ENCODE results near the gene SIVA1. TPM values are rescaled to one million over a fixed set of nuclear protein-coding genes. Genes with fewer than 3 reads are reported as not detected.

The SIVA1 gene
- total and polyA plus RNA-seq, 9 of the 15 experiments (the other 6 are each of a cell fraction or from before 2014, with no cell fraction given) = 4.2 to 186 (median 54.2) TPM

DNA sequence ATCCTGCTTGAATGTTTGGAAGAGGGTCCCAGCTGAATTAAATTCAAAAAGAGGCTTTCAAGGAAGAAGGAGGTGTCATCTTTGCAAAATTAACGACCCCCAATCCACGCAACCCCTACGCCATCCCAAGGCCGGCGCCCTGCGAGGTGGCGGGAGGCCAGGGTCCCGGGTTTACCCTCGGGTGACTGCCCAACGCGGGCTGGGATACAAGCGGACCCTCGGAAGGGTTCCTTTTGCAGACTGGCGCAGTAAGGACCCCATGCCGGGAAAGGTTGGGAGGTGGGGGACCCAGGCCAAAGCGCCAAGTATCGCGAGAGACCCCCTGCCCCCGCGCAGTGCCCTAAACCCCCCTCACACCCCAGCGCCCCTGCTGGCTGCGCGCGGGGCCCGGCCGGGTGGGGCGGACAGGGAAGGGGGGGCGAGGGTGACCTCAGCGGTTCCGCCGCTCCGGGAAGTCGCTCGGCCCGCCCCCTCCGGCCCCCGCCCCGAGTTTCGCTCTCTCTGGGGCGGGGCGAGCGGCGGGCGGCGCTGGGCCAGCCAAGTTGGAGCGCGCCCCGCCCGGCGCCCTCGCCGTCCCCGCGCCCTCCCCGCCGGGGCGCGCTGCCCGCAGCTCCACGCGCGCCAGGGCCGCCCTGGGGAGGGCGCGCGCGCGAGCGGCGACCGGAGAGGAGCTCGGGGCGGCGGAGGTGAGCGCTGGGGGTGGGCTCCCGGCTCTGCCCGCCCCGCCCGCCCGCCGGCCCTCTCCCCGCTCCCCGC is 47.2 kb downstream of the SIVA1 start (continued):
- TF ChIP-seq MAFK (IDR thresholded peaks at IDR 0.05; ENCODE audit: low read length) = no peak
- TF ChIP-seq, protein P1, sequence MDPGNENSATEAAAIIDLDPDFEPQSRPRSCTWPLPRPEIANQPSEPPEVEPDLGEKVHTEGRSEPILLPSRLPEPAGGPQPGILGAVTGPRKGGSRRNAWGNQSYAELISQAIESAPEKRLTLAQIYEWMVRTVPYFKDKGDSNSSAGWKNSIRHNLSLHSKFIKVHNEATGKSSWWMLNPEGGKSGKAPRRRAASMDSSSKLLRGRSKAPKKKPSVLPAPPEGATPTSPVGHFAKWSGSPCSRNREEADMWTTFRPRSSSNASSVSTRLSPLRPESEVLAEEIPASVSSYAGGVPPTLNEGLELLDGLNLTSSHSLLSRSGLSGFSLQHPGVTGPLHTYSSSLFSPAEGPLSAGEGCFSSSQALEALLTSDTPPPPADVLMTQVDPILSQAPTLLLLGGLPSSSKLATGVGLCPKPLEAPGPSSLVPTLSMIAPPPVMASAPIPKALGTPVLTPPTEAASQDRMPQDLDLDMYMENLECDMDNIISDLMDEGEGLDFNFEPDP (CRISPR knock-in tag; IDR thresholded peaks at IDR 0.05) = no peak
- TF ChIP-seq, protein P2, sequence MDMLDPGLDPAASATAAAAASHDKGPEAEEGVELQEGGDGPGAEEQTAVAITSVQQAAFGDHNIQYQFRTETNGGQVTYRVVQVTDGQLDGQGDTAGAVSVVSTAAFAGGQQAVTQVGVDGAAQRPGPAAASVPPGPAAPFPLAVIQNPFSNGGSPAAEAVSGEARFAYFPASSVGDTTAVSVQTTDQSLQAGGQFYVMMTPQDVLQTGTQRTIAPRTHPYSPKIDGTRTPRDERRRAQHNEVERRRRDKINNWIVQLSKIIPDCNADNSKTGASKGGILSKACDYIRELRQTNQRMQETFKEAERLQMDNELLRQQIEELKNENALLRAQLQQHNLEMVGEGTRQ (CRISPR knock-in tag; IDR thresholded peaks at IDR 0.05) = no peak
- no peak for TF ChIP-seq ZKSCAN1 (IDR thresholded peaks at IDR 0.05; ENCODE audit: low read depth, low read length)
- TF ChIP-seq C11orf30 (IDR thresholded peaks at IDR 0.05; ENCODE audit: low read depth) = no peak
- peak; percentile 99 for TF ChIP-seq ZBTB7A (IDR thresholded peaks at IDR 0.05; ENCODE audit: borderline replicate concordance, control insufficient read depth, low read depth, low read length)
- no peak for TF ChIP-seq ZFP30 (CRISPR knock-in tag; IDR thresholded peaks at IDR 0.05; ENCODE audit: borderline replicate concordance)
- no peak for TF ChIP-seq ZBED1 (IDR thresholded peaks at IDR 0.05)
- TF ChIP-seq, protein P3, sequence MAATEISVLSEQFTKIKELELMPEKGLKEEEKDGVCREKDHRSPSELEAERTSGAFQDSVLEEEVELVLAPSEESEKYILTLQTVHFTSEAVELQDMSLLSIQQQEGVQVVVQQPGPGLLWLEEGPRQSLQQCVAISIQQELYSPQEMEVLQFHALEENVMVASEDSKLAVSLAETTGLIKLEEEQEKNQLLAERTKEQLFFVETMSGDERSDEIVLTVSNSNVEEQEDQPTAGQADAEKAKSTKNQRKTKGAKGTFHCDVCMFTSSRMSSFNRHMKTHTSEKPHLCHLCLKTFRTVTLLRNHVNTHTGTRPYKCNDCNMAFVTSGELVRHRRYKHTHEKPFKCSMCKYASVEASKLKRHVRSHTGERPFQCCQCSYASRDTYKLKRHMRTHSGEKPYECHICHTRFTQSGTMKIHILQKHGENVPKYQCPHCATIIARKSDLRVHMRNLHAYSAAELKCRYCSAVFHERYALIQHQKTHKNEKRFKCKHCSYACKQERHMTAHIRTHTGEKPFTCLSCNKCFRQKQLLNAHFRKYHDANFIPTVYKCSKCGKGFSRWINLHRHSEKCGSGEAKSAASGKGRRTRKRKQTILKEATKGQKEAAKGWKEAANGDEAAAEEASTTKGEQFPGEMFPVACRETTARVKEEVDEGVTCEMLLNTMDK (IDR thresholded peaks at IDR 0.05; ENCODE audit: borderline replicate concordance, insufficient read depth, low read depth, low read length, poor library complexity, severe bottlenecking) = peak; percentile 93
- no peak; the same call in 1 of the 2 replicates for TF ChIP-seq MYNN (IDR thresholded peaks at IDR 0.05)
- no peak for TF ChIP-seq MYNN (CRISPR knock-in tag; IDR thresholded peaks at IDR 0.05)
- no peak for TF ChIP-seq THRAP3 (IDR thresholded peaks at IDR 0.05; ENCODE audit: borderline replicate concordance)
- no peak for TF ChIP-seq RBM39 (optimal IDR thresholded peaks at IDR 0.05; ENCODE audit: low read depth, low read length)
- TF ChIP-seq RBM25 (IDR thresholded peaks at IDR 0.05; ENCODE audit: low read depth, low read length, severe bottlenecking) = peak; percentile 49
- no peak for TF ChIP-seq MCM7 (IDR thresholded peaks at IDR 0.05)
- TF ChIP-seq, protein P4, sequence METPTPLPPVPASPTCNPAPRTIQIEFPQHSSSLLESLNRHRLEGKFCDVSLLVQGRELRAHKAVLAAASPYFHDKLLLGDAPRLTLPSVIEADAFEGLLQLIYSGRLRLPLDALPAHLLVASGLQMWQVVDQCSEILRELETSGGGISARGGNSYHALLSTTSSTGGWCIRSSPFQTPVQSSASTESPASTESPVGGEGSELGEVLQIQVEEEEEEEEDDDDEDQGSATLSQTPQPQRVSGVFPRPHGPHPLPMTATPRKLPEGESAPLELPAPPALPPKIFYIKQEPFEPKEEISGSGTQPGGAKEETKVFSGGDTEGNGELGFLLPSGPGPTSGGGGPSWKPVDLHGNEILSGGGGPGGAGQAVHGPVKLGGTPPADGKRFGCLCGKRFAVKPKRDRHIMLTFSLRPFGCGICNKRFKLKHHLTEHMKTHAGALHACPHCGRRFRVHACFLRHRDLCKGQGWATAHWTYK (CRISPR knock-in tag; IDR thresholded peaks at IDR 0.05) = no peak
- TF ChIP-seq POLR2A (conservative IDR thresholded peaks at IDR 0.05) = 0 out of 2 replicates have a peak, but pooled peaks have one; percentile 30
- TF ChIP-seq HSF4 (CRISPR knock-in tag; IDR thresholded peaks at IDR 0.05; ENCODE audit: borderline replicate concordance) = no peak
- TF ChIP-seq, protein P5, sequence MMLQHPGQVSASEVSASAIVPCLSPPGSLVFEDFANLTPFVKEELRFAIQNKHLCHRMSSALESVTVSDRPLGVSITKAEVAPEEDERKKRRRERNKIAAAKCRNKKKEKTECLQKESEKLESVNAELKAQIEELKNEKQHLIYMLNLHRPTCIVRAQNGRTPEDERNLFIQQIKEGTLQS (IDR thresholded peaks at IDR 0.05) = peak; percentile 69
- TF ChIP-seq, protein P5 (CRISPR knock-in tag; conservative IDR thresholded peaks at IDR 0.05) = no peak
- TF ChIP-seq BCOR (IDR thresholded peaks at IDR 0.05) = no peak
- TF ChIP-seq GABPB1 (CRISPR knock-in tag; IDR thresholded peaks at IDR 0.05) = no peak
- TF ChIP-seq, protein P6, sequence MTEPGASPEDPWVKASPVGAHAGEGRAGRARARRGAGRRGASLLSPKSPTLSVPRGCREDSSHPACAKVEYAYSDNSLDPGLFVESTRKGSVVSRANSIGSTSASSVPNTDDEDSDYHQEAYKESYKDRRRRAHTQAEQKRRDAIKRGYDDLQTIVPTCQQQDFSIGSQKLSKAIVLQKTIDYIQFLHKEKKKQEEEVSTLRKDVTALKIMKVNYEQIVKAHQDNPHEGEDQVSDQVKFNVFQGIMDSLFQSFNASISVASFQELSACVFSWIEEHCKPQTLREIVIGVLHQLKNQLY (CRISPR knock-in tag; conservative IDR thresholded peaks at IDR 0.05) = no peak

All from K562 (cell line).